DMS 273 (cell line): ENCODE results near the gene RAB11FIP4.

Experiments
- DNase-seq: peaks from one replicate; lab custom pipeline; 2025; ENCODE audit not compliant: unreplicated experiment; lab: John Stamatoyannopoulos, UW

RAB11FIP4 gene

DNA sequence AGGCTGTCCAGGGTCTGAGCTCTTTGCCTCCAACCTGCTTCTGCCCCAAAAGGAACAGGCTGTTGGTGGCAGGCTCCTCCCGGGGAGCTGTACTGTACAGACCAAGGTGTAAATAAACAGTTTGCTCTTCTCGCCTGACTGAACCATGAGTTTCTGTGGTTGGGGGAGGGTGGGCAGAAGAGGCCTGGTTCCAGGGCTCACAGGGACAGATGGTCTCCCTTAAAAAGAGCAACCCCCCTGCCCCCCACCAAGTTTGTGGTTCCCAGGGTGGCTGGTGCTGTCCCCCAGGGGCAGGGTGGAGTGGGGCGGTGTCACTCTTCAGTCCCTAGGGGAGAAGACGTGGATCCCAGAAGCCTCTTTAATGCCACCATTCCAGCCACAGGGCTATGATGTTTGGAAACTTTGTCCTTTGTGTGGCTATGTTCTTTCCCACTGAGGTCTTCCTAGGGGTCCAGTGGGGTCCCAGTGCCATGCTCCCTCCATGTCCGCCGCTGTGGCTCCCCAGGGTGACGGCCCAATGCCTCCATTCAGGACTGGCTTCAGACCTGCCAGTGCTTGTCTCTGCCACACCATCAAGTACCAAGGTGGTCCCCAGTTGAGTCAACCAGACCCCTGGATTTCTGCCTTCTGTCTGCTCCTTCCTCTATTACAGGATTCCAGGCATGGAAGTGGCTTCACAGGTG, 146.7 kb downstream of the RAB11FIP4 start:
- DNase-seq, result peak; percentile 38

DNA sequence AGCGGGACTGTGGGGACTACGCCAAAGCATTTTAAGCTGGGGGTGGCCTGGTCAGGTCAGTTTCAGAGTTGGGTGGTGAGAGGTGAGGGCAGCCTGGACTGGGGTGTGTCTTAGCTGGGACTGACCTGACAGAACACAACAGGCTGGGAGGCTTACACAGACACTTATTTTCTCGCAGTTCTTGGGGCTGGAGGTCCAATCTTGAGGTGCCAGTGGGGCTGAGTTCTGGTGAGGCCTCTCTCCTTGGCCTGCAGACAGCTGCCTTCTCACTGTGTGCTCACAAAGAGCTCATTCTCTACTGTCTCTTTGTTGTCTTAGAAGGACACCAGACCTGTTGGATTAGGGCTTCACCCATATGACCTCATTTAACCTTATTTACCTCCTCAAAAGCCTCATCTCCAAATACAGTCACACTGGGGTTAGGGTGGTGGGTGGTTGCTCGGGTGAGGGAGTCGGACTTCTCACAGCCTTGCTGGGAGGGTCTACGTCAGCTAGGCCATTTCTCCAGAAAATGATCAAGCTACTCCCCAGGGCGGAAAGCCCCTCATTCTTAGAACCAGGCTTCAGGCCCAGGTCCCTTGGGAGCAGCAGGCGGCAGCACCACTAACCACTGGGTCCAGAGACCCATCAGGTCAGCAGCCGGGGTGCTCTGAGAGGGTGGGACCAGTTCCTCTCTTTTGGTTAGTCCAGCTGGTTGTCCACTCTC, 149.3 kb downstream of the RAB11FIP4 start:
- no peak for DNase-seq

DNA sequence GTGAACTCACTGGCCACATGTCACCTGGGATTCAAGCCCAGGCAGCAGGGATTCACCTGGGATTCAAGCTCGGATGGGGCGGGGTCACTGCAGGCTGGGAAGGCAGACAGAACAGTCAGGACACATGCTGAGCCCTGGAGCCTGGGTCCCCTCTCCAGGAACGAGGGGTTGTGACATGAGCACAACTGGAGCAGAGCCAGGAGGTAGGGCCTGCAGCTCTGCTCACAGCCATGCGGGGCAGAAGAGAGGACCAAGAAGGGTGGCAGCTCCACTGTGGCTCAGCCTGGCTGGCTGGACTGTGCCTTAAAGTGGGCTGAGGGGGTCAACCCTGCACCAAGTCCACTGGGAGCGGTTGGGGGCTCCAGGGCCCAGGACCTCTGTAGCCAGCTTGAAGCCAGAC, 150.1 kb downstream of the RAB11FIP4 start:
- peak; percentile 63 for DNase-seq

DNA sequence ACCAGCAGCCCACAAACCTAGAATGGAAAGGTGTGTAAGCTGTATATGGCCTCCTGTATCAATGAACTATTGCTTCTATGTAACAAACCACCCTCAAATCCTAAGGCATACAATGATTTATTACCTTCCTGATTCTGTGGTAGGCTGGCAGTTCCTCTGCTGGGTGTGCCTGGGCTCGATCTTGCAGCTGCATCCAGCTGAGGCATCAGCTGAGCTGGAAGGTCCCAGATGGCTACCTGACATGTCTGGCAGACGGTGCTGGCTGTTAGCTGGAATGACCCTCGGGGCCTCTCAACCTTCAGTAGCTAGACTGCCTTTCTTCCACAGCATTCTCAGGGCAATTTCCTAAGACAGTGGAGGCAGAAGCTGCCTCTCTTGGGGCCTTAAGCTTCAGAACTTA, 152.7 kb downstream of the RAB11FIP4 start:
- peak; percentile 51 for DNase-seq

DNA sequence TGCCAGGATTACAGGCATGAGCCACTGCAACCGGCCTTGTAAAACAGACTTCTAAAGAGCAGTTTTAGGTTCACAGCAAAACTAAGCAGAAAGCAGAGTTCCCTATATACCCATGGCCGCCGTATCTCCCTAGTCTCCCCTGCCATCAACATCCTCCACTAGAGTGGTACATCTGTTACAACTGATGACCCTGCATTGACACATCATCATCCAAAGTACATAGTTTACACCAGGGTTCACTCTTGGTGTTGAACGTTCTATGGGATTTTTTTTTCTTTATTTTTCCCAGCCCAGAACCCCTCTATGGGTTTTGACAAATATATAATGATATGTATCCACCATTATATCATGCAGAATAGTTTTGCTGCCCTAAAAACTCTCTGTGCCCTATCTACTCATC, 155.2 kb downstream of the RAB11FIP4 start:
- DNase-seq, result no peak

DNA sequence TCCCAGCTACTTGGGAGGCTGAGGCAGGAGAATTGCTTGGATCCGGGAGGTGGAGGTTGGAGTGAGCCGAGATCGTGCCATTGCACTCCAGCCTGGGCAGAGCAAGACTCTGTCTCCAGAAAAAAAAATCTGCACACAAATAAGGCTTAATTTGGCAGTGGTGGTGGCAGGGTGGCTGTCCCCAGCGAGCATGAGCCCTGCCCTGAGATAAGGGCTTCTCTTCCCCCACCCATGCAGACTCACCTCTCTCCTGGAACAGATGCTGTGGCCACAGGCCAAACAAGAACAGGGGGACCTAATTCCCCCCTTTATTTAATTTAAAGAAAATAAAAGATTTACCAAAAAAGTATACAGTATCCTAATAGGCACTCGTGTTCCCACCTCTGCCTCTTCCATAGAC, 157.2 kb downstream of the RAB11FIP4 start:
- DNase-seq, result peak; percentile 60

DNA sequence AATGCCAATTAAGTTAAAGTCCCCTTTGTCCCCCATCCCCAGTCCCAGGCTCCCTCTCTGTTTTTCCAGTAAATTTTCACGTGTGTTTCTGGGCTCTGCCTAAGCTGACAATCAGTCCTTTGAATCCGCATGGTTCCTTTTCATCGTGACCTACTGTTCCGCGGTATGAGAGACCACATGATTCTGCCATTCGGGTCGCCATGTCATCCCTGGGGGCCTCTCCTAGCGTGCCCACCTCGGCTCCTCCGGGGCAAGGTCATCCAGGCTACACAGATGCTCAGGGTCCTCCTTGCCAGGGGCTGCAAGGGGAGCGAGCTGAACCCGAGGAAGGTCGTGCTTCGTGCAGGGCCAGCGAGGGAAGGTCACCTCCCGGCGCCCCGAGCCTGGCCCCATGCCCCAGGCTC, 157.6 kb downstream of the RAB11FIP4 start:
- peak; percentile 77 for DNase-seq

DNA sequence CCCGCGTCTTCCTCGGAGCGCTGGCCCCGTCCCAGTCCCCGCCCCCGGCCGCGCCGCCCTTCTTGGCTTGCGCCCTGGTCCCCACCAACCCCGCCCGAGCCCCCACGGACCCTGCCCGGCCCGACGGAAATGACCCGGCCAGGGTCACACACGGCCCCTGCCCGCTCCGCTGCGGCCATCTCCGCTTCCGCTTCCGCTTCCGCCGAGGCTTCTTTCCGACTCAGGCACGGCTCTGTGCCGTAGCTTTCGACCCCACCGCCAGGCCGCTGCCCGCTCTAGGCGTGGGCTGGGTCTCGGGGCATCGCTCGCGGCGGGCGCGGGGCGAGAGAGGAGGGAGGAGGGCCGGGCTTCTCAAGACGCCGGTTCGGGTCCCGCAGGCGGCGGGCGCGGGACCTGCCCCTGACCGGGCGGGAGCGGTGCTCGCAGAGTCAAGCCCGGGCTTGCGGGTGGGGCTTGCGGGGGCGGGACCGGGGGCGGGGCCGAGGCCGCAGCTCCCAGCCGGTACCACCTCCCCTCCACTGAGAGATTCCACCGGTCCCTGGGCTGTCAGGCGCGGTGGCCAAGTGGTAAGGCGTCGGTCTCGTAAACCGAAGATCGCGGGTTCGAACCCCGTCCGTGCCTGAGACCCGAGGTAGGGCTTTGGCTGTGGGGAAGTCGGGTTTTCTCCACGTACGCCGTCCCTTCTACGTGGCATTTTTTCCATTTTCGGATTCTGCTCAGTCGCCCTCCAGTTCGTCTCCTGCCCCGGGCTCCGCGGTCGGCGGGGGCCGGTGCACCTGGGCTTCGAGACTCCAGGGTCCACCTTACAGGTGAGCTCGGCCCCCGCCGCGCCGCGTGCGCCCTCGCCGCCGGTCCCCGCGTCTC, 158.3 kb downstream of the RAB11FIP4 start:
- DNase-seq, result peak; percentile 98

DNA sequence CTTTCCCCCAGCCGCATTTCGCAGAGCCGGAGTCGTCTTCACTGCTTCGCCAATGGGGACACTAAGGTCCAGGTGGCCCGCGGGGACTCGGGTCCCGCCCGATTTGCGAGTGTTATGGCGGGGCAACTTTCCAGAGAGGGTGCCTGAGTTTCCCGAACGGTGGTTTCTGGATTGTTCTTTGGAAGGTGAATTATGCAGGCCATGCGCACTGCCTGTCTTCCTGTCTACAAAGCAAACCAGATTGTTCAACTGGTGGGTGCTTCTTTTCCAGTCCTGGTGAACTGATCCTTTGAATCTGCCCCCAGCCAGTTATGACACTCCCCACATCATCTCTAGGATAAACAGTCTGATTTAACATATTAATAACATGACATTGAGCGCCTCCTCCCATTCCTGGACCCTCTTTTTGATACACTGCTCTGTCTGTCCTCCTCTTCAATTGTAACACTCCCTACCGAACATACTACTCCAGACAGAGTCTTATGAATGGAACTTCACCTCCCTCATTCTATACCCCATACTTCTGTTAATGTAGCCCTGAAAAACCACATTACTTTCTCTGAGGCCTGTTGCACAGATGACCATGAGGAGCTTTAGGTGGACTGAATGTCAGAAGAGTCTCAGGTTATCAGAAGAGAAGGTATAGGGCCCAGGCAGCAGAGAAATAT, 159.0 kb downstream of the RAB11FIP4 start:
- no peak for DNase-seq

DNA sequence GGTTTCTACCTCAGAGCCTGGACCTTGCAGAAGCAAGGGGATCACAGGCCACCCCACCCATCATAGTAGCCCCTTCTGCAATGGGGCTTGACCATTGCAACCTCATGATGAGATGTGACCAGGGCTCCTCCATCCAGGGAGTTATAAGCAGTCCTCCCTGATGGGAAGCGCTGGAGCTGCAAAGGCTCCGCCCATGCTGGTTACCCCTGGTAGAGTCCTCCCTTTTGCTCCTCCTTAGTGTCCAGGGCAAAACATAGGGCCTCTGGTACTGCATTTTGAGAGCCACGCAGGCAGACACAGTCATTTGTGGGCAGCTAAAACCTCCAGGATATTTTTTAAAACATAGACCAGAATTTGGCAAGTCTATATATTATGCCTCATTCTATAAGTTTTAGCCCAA, 161.1 kb downstream of the RAB11FIP4 start:
- no peak for DNase-seq

DNA sequence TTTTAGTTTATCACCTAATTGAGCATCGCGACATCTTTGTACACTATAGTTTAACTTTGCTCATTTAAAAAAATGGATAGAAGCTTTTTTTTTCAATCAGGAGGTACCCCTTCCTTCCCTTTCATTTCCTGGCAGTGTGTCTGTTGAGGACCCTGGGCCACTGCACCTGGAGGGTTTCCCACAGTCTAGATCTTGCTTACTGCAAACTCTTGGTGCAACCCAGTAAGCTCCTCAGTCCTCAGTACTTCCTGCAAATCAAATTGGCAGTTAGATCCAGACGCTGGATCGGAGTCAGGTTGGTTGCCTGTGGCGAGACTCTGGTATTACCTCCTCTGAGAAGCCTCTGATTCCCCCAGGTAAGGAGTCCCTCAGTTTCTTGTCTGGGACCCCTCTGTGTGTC, 162.0 kb downstream of the RAB11FIP4 start:
- no peak for DNase-seq

DNA sequence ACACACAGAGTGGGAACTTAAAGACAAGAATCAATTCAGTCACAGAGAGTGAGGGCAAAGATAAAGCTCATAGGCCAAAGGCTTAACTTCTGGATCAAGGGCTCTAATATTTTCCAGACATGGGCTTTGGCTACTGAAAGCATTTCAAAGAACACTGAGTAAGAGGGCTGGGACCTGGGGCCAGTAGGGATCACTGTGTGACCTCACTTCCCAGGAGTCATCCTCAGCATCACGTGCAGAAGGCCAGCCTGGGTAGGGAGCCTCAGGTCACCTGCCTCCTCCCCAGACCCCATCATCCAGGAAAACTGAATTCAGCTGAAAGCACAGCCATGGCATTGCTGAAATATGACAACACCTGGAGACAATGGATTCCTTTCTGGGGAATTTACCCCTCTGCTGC, 163.5 kb downstream of the RAB11FIP4 start:
- no peak for DNase-seq

DNA sequence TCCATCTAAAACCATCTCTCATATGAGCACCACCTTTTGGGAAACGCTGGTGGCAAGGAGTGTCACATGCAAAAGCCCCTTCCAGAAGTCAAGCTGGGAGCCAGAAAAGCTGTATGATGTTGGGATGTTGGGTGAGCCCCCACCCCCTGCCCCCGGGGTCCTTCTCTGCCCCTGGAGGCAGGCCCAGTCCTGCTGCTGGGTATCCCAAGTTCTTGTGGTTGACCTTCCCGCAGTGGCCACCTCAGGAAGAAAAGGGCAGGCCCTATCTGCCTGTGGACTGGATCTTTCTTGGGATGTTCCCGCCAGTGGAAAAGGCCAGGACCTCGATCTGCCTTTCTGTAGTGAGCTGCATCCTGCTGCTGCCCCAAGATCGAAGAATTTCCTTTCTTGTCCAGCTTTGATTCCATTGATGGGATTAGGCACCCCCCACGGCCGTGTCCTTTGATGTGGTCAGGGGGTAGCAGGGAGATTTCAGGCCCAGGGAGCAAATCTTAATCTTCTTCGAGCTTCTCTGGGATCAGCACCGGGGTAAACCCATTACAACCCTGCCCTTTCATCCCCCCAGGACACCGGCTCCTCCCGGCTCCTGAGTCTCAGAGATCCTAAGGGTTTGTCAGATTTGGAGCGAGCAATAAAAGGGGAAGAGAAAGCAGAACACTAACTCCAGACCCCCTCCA, 165.6 kb downstream of the RAB11FIP4 start:
- DNase-seq, result no peak

DNA sequence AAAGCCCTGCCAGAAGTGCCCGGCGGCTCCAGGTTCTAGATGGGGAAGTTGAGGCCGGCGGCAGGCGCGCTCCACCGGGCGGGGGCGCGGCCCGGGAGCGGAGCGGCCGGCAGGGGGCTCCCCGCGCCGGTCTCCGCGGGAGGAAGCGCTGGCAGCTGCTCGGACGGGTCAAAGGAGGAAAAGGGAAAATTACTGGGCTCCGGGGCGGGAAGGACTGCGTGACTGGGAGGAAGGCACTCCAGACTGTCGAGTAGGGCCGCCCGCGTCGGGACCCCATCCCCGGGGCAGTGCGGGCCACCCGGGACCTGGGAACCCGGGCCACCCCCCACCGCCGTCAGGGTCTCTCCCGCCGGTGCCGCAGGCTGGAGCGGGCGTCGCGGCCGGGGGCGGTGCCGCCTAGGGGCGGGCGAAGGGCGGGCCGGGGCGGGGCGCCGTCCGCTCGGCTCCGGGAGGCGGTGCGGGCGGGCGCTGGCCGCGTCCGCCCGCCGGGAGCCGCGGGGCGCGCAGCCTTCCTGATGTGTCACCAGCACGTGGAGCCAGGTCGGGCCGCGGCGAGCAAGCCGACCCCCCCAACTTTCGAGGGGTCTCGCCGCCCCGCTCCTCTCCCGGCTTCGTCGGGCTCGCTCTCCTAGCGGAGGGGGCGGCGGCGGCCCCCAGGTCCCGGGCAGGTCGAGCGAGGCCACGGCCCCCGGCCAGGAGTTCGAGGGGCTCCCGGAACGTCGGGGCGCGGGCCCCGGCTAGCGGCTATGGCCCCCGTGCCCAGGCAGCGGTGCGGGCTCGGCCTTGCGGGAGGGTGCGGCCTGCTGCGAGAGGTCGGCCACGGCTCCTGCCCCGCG, 167.5 kb downstream of the RAB11FIP4 start:
- peak; percentile 93 for DNase-seq

DNA sequence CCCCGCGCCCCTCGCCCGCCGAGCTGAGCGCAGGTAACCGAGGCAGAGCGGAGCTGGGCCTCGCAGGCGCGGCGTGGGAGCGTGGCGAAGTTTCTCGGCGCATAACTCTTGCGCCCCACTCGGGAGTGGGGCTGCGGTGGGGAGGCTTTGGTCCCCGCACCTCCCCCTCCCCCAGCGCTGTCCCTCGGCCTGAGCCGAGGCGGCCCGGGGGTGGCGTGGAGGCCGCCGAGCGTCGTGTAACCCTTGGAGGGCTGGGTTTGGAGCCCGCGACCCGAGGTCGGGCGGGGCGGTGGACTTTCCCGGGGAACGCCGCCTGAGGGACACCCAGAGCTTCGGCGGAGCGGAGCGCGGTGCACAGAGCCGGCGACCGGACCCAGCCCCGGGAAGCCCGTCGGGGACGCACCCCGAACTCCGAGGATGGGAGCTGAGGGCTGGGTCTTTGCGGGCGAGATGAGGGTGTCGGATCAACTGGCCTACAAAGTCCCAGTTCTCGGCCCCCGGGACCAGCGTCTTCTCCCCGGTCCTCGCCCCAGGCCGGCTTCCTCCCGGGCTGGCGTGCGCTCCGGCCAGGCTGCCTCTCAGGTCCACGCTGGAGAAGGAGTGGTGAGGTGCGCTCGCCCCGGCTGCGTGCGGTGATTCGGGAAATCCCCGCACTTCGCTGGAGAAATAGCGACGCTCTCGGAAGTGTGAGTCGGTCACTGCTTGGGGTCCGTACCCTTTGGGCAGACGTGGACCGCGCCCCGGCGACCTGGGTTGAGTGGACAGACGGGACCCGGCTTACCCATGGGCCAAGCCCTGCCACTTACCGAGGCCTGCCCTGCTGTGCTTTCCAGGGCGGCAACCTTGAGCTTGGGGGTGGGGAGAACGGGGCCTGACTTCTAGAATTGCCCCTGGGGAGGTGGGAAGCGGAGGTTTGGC, 168.4 kb downstream of the RAB11FIP4 start:
- no peak for DNase-seq

DNA sequence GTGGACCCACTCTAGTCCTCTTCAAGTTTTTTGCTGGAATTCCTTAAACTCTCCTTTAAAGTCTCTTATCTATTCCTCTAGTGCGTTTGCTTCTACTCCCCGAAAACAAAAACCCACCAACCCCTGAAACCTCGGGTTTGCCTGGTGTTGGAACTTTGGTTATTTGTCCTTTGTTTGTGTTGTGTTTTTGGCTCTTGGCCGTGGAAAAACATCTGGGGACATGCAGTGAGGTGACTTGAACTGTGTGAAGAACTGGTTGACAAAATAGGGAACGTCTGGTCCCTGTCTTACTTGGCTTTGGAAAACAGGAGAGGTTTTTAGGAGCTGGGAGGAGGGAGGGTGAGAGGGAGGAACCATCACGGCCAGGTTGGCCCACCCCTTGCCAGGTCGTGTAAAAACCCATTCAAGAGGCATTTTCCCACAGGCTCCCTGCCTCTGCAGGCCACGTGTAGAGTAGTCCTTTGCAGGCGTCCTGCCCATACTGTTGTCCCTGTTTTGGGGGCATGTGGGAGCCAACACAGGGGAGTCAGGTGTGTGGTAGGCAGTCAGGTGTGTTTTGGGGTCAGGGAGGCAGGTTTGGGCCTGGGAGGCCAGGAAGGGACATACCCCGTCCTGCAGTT, 169.3 kb downstream of the RAB11FIP4 start:
- DNase-seq, result peak; percentile 31

DNA sequence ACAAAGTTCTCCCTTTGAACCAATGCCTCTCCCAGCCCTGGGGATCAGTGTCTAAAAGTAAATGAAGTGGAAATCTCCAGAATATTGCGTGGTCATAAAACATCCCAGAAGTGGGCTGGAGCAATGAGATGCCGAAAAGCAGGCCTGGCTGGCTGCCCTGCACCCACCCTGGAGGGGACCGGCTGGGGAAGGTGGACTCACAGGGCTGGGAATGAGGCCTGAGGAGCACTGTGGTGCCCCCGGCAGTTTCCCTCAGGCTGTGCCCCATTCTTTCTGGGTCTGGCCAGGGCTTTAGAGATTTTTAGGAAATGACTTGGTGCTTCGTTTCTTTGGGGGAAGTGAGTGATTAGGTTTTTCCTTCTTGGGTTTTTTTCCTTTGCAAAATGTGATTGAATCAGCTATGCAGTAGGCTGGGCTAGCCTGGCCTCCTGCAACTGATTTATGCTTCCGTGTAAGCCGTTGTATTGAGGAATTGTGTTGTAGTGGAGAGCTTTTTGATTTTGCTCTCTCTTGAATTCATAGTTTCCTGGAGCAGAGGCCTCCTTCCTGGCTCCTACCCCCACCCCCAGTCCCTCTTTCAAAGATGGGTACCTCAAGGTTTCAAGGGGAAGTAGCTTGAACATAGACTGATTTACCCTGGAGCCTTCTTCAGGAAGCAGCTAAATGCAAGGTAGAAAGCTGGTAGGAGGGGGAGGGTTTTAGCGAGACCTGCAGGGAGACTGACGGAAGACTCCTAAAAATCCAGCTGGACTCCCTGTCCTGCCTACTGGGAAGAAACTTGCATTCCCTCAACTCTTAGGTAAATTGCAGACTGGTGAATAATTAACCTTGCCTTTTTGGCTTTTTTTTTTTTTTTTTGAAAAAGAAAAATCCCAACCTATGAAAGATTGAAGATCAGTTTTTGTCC, 170.2 kb downstream of the RAB11FIP4 start:
- DNase-seq, result no peak
